HG03378 (cell line): Measurements from ENCODE around the gene WNK2.
"Not testable (repeated sequence)": the region's sequence is repeated elsewhere in the genome, so short reads cannot be mapped to it uniquely, and the experiment has no call there.

Experiments
- ATAC-seq: cut with Tn5 transposase; IDR thresholded peaks from one replicate; pipeline ENCODE4 v1.9.1; 2021; ENCODE audit warnings: mild to moderate bottlenecking, moderate library complexity; ENCODE audit not compliant: unreplicated experiment

The WNK2 gene

GRCh38 chr9:93183663-93184431 is at the start of gene WNK2:
WNK2 (plus strand) TSS chr9:93184139; CDS start chr9:93184930, 791 bp downstream.
- no peak for ATAC-seq

- ATAC-seq, result no peak
Observed at GRCh38 chr9:93134740-93135444, 49.0 kb upstream of the WNK2 start.

- ATAC-seq, result no peak
Observed at GRCh38 chr9:93136011-93136440, 47.9 kb upstream of the WNK2 start.

GRCh38 chr9:93137362-93137761 is 46.6 kb upstream of the WNK2 start:
- ATAC-seq, result no peak

- no peak for ATAC-seq
Observed at GRCh38 chr9:93138171-93138764, 45.7 kb upstream of the WNK2 start.

- no peak for ATAC-seq
Observed at GRCh38 chr9:93139365-93140182, 44.4 kb upstream of the WNK2 start.

GRCh38 chr9:93141771-93142483 is 42.0 kb upstream of the WNK2 start:
- ATAC-seq, result no peak

GRCh38 chr9:93143830-93144530 is 40.0 kb upstream of the WNK2 start:
- ATAC-seq, result no peak

- ATAC-seq, result not testable (repeated sequence)
Observed at GRCh38 chr9:93146696-93147095, 37.2 kb upstream of the WNK2 start.

- no peak for ATAC-seq
Observed at GRCh38 chr9:93147632-93148031, 36.3 kb upstream of the WNK2 start.

- no peak for ATAC-seq
Observed at GRCh38 chr9:93148721-93149120, 35.2 kb upstream of the WNK2 start.

- ATAC-seq, result no peak
Observed at GRCh38 chr9:93149361-93149760, 34.6 kb upstream of the WNK2 start.

- ATAC-seq, result no peak
Observed at GRCh38 chr9:93151097-93151784, 32.7 kb upstream of the WNK2 start.

GRCh38 chr9:93154293-93154903 is 29.5 kb upstream of the WNK2 start:
- ATAC-seq, result no peak

GRCh38 chr9:93155716-93156474 is 28.0 kb upstream of the WNK2 start:
- peak; percentile 10 for ATAC-seq

- ATAC-seq, result peak; percentile 67
Observed at GRCh38 chr9:93156475-93157008, 27.4 kb upstream of the WNK2 start.

GRCh38 chr9:93159601-93160471 is 24.1 kb upstream of the WNK2 start:
- no peak for ATAC-seq
